SK-N-SH treated with all-trans-retinoic acid at 6 μM for 48 hours (cell line): ENCODE data around the gene TMEM208.

Experiments used
- GLIS3 ChIP-seq: fragments of 250-450 bp; sonication (Bioruptor Pico); IDR thresholded peaks from 2 replicates; pipeline ENCODE4 v1.5.0; 2020; ENCODE audit warnings: mild to moderate bottlenecking, moderate library complexity
- OSR1 ChIP-seq: fragments of 250-450 bp; sonication (Bioruptor Pico); IDR thresholded peaks from 2 replicates; pipeline ENCODE4 v1.8.0; 2022; ENCODE audit warnings: moderate library complexity, mild to moderate bottlenecking, inconsistent platforms
- PPARA ChIP-seq: fragments of 250-450 bp; sonication (Bioruptor Pico); IDR thresholded peaks from 2 replicates; pipeline ENCODE4 v1.5.0; 2020; ENCODE audit warnings: mild to moderate bottlenecking, borderline replicate concordance
- RARB ChIP-seq: fragments of 250-450 bp; sonication (Bioruptor Pico); IDR thresholded peaks from 2 replicates; pipeline ENCODE4 v1.8.0; 2021; ENCODE audit warnings: mild to moderate bottlenecking, moderate library complexity
- TOX ChIP-seq: fragments of 250-450 bp; sonication (Bioruptor Pico); IDR thresholded peaks from 2 replicates; pipeline ENCODE4 v1.8.0; 2021; ENCODE audit warnings: mild to moderate bottlenecking, moderate library complexity, borderline replicate concordance
- ZFP3 ChIP-seq: fragments of 250-450 bp; sonication (Bioruptor Pico); IDR thresholded peaks from 2 replicates; pipeline ENCODE4 v1.5.0; 2020; ENCODE audit warnings: mild to moderate bottlenecking, moderate library complexity
- ZFP30 ChIP-seq: fragments of 450-650 bp; formaldehyde crosslinking; IDR thresholded peaks from 2 replicates; pipeline ENCODE4 v1.5.0; 2022; ENCODE audit warnings: mild to moderate bottlenecking, moderate library complexity
- ZNF70 ChIP-seq: fragments of 450-650 bp; formaldehyde crosslinking; IDR thresholded peaks from 2 replicates; pipeline ENCODE4 v1.5.0; 2020; ENCODE audit warnings: mild to moderate bottlenecking, moderate library complexity
- TF ChIP-seq, protein P1 (sequence below): fragments of 250-450 bp; sonication (Bioruptor Pico); IDR thresholded peaks from 2 replicates; pipeline ENCODE4 v1.8.0; 2021; ENCODE audit warnings: low read depth, mild to moderate bottlenecking, moderate library complexity, borderline replicate concordance
- TF ChIP-seq, protein P2 (sequence below): fragments of 250-450 bp; sonication (Bioruptor Pico); IDR thresholded peaks from 2 replicates; pipeline ENCODE4 v1.5.1; 2020; ENCODE audit warnings: low read depth, mild to moderate bottlenecking, moderate library complexity

GRCh38 chr16:67196881-67197280 is 30.0 kb upstream of the TMEM208 start:
- TF ChIP-seq, protein P1, sequence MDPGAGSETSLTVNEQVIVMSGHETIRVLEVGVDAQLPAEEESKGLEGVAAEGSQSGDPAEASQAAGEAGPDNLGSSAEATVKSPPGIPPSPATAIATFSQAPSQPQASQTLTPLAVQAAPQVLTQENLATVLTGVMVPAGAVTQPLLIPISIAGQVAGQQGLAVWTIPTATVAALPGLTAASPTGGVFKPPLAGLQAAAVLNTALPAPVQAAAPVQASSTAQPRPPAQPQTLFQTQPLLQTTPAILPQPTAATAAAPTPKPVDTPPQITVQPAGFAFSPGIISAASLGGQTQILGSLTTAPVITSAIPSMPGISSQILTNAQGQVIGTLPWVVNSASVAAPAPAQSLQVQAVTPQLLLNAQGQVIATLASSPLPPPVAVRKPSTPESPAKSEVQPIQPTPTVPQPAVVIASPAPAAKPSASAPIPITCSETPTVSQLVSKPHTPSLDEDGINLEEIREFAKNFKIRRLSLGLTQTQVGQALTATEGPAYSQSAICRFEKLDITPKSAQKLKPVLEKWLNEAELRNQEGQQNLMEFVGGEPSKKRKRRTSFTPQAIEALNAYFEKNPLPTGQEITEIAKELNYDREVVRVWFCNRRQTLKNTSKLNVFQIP (CRISPR knock-in tag), result no peak
- TF ChIP-seq GLIS3 (CRISPR knock-in tag) (no peak), OSR1 (CRISPR knock-in tag) (no peak), ZFP30 (CRISPR knock-in tag) (no peak), TOX (CRISPR knock-in tag) (no peak), RARB (CRISPR knock-in tag) (no peak), ZFP3 (no peak), PPARA (CRISPR knock-in tag) (no peak), ZNF70 (CRISPR knock-in tag) (no peak)
- TF ChIP-seq, protein P2, sequence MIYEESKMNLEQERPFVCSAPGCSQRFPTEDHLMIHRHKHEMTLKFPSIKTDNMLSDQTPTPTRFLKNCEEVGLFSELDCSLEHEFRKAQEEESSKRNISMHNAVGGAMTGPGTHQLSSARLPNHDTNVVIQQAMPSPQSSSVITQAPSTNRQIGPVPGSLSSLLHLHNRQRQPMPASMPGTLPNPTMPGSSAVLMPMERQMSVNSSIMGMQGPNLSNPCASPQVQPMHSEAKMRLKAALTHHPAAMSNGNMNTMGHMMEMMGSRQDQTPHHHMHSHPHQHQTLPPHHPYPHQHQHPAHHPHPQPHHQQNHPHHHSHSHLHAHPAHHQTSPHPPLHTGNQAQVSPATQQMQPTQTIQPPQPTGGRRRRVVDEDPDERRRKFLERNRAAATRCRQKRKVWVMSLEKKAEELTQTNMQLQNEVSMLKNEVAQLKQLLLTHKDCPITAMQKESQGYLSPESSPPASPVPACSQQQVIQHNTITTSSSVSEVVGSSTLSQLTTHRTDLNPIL (CRISPR knock-in tag), result no peak
